AG09319 (cell line): ENCODE measurements around the gene MAP7D2.

Source experiments
- DNase-seq: peaks from one replicate; pipeline ENCODE4 v3.0.0-alpha.2; 2010; ENCODE audit warnings: low read depth; ENCODE audit errors: extremely low read depth
- TF ChIP-seq, protein P1 (sequence below): IDR thresholded peaks from 2 replicates; pipeline ENCODE4 v1.5.1; 2011; ENCODE audit warnings: low read depth, mild to moderate bottlenecking, inconsistent platforms, low read length, moderate library complexity

MAP7D2 gene

DNA sequence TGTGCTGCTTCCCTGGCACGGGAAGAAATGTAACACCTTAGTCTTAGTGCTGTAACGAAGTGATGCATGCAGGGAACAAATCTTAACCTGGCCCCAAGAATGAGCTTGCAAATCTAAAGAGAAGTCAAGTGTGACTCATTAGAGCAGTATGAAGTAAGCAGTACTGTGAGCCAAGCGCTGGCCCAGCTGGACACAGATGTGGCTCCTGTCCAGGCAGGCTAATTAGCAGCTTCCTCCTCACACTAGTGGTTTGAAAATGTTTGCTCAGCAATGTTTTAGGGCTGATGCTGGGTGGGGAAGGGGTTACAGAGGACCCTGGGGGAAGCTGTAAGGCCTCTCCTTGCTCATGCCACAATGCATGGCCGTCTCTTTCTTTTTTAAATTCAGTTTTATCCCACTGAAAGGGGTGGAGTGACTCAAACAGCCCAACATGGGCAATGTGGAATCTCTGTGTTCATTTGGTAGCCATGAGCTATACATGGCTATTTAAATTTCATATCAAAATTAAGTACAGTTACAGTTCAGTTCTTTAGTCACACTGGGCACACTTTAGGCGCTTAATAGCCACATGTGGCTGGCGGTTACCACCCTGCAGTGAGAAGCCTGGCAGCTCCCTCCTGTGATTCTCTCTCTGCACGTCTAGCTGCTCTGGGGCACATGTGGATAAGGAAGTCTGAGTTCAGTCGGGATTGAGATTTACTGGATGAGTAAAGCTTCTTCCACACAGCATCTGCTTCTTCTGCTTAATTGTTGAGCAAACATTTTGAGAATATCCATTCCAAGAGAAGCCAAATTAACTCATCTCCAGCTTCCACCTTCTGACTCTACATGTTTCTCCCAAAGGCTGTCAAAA lies 48.8 kb downstream of the MAP7D2 start:
- peak; percentile 63 for DNase-seq
- TF ChIP-seq, protein P1, sequence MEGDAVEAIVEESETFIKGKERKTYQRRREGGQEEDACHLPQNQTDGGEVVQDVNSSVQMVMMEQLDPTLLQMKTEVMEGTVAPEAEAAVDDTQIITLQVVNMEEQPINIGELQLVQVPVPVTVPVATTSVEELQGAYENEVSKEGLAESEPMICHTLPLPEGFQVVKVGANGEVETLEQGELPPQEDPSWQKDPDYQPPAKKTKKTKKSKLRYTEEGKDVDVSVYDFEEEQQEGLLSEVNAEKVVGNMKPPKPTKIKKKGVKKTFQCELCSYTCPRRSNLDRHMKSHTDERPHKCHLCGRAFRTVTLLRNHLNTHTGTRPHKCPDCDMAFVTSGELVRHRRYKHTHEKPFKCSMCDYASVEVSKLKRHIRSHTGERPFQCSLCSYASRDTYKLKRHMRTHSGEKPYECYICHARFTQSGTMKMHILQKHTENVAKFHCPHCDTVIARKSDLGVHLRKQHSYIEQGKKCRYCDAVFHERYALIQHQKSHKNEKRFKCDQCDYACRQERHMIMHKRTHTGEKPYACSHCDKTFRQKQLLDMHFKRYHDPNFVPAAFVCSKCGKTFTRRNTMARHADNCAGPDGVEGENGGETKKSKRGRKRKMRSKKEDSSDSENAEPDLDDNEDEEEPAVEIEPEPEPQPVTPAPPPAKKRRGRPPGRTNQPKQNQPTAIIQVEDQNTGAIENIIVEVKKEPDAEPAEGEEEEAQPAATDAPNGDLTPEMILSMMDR, result no peak

DNA sequence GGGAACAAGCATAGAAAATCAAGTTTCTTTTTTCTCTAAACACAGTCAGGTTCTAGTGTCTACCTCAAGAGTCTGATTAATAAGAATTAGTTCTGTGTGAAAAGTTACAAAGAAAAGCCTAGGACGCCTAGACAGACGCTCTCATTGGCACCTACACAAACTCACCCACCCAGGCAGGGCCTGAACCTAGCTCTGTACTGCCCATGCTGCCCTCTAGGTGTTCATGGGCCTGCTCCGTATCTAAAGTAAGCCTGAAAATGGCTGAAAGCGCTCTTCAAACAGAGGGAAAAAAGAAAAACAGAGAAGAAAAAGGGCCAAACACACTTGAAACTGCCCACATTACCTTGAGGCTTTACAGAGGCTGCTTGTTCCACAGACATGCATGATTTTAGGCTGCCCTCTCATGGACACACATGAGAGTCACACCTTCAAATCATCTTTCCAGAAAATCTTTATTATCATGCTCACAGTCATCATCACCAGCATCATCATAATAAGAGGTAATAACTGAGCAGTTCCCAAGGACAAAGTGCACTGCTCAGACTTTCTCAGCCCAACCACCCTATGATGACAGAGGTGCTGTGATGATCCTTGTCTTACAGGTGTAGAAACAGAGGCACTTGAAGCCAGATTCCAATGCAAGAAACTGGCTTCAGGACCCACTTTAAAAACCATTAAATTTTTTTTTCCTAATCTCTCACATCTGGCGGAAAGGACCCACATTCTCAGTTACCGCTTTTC lies 49.6 kb downstream of the MAP7D2 start:
- TF ChIP-seq, protein P1, result peak; percentile 37
- DNase-seq, result peak; percentile 10

DNA sequence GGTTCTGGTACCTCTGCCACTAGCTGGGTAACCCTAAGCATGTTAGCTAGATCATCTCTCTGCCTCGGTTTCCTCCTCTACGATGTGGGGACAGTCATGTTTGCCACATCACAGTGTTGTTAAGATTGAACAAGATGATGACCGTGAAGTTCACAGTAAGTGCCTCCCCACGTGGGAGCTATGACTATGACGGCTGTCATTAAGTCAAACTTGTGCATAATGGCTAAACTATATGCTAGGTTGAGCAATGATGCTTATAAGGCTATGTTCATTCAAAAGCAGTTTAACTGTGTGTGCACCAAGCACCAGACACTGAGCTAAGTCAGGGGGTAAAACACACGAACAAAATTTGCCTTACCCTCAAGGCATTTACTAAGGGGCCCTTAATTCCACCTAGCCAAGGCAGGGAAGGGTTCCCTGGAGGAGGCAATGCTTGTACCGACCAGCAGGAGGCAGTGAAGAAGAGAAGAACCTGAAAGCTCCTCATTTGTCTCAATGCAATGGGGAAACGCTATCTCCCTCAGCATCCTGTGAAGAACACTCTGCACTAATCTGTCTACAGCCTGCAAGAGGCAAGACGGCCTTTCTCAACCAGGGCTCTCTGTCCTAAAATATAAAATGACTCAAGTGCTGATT lies 52.9 kb downstream of the MAP7D2 start:
- DNase-seq, result no peak

DNA sequence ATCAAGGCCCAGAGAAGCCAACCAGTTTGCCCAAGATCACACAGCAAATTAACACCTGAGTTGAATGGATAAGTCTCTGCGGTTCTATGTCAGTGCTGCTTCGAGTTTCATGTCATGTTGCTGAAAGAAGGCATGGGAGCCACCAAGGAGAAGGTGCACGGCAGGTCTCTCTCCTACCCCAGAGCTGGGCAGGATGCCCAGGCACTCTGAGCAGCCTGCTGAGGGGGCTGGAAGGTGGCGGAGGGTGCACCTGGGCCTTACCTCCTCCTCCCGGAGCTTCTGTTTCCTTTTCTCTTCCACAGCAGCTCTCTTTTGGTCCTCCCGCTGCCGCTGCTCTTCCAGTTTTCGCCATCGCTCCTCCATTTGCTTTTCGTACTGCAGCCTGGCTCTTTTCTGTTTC lies 53.6 kb downstream of the MAP7D2 start:
- DNase-seq, result no peak
- TF ChIP-seq, protein P1, result no peak

More for the DNA sequence above, 52.9 kb downstream of the MAP7D2 start:
- TF ChIP-seq, protein P1, result peak; percentile 15

DNA sequence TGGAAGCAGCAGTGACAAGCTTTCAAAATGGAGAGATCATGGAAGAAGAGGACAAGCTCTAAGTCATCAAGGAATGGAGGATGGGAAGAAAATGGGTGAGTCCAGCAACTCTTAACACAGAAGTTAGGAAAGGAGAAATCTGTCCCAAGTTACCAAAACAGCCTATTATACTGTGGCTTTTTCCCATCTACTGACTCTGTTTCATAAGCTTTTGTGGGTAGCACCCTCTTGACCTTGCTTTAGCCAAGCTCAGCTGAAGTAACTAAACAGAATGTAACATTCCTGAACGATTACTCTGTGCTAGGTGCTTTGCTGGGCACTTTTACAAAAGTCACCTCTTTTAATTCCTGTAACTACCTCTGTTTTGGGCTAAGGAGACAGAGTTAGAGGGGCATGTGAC lies 54.9 kb downstream of the MAP7D2 start:
- DNase-seq, result no peak
- TF ChIP-seq, protein P1, result no peak

DNA sequence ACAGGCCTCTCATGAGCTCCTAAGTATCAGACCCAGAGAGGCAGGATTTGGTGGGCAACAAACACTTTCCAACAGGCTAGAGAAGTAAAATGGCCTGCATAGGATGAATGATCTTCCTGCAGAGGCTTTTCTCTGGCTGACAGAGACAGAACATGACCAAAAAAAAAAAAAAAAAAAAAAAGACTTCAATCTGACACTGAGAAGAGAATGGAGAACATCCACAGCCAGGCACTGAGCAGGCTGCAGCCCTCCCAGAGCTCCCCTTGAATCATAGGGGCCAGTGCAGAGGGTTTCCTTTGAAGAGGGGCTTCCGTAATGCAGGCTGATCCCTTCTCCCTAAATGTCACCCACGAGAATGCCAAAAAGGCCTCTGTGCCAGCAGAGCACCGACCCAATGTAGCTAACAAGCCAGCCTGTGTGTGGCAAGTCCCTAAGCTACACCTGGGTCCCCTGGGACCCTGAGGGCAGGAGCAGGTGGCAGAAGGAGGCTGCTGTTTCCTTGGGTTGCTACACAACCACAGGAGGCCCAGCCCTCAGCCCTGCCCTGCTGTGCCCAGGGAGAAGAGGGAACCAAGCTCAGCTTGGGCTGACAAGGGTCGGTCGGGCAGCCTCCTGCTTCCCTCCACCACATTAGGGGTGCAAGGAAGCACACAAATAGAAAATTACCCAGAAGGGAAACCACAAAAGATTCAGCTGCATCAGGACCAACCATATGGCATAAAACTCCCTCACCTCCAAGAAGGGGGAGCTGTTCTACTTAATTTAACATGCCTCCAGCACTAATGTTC lies 55.6 kb downstream of the MAP7D2 start:
- TF ChIP-seq, protein P1, result no peak
- no peak for DNase-seq
